ENCODE results near the gene DKK1. TPM values are rescaled to one million over a fixed set of nuclear protein-coding genes. Genes with fewer than 3 reads are reported as not detected.

Gene DKK1
- total RNA-seq, 1 experiment from 2014 or later, result 1.0 TPM

DNA sequence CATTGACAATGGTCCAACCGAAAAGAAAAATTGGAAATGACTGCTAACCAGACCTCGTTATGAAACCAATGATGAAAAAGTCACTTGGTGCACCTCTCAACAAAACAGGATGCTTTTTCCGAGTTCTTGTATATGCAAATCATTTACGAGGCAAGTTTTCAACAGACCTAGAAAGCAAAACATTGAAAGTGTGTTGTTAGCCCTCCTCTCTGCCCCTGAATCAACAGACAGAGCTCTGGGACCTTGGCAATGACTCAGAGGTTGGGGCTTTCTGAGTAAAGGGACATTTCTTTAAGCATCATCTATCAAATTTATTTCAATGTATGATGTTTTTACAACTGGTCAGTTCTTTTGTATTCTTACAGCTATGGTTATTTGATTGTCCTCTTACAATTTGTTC is 16.3 kb upstream of the DKK1 start:
- Mint-ChIP-seq H3K4me3 (no peak overlapping the region), H3K36me3 (no peaks in the 10 kb centered on the region), H3K4me1 (no peaks in the 10 kb centered on the region), H3K27me3 (ENCODE audit: low read depth) (no peaks in the 10 kb centered on the region), H3K27ac (no peak overlapping the region), H3K9me3 (peaks cover 4% of the 10 kb centered on the region; the same call in 1 of the 2 replicates)
- TF ChIP-seq, protein P1, sequence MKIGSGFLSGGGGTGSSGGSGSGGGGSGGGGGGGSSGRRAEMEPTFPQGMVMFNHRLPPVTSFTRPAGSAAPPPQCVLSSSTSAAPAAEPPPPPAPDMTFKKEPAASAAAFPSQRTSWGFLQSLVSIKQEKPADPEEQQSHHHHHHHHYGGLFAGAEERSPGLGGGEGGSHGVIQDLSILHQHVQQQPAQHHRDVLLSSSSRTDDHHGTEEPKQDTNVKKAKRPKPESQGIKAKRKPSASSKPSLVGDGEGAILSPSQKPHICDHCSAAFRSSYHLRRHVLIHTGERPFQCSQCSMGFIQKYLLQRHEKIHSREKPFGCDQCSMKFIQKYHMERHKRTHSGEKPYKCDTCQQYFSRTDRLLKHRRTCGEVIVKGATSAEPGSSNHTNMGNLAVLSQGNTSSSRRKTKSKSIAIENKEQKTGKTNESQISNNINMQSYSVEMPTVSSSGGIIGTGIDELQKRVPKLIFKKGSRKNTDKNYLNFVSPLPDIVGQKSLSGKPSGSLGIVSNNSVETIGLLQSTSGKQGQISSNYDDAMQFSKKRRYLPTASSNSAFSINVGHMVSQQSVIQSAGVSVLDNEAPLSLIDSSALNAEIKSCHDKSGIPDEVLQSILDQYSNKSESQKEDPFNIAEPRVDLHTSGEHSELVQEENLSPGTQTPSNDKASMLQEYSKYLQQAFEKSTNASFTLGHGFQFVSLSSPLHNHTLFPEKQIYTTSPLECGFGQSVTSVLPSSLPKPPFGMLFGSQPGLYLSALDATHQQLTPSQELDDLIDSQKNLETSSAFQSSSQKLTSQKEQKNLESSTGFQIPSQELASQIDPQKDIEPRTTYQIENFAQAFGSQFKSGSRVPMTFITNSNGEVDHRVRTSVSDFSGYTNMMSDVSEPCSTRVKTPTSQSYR (CRISPR knock-in tag; IDR thresholded peaks at IDR 0.05), result no peak
- TF ChIP-seq, protein P2, sequence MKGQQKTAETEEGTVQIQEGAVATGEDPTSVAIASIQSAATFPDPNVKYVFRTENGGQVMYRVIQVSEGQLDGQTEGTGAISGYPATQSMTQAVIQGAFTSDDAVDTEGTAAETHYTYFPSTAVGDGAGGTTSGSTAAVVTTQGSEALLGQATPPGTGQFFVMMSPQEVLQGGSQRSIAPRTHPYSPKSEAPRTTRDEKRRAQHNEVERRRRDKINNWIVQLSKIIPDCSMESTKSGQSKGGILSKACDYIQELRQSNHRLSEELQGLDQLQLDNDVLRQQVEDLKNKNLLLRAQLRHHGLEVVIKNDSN (CRISPR knock-in tag; IDR thresholded peaks at IDR 0.05), result no peak
- TF ChIP-seq, protein P3, sequence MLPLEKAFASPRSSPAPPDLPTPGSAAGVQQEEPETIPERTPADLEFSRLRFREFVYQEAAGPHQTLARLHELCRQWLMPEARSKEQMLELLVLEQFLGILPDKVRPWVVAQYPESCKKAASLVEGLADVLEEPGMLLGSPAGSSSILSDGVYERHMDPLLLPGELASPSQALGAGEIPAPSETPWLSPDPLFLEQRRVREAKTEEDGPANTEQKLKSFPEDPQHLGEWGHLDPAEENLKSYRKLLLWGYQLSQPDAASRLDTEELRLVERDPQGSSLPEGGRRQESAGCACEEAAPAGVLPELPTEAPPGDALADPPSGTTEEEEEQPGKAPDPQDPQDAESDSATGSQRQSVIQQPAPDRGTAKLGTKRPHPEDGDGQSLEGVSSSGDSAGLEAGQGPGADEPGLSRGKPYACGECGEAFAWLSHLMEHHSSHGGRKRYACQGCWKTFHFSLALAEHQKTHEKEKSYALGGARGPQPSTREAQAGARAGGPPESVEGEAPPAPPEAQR (CRISPR knock-in tag; IDR thresholded peaks at IDR 0.05), result no peak
- TF ChIP-seq TEAD4 (CRISPR knock-in tag; IDR thresholded peaks at IDR 0.05) (no peak), MXD4 (CRISPR knock-in tag; IDR thresholded peaks at IDR 0.05; ENCODE audit: borderline replicate concordance) (no peak), RORB (CRISPR knock-in tag; IDR thresholded peaks at IDR 0.05) (no peak), ZNF232 (CRISPR knock-in tag; IDR thresholded peaks at IDR 0.05) (no peak), ZBTB21 (CRISPR knock-in tag; IDR thresholded peaks at IDR 0.05; ENCODE audit: borderline replicate concordance) (no peak), MYBL2 (CRISPR knock-in tag; IDR thresholded peaks at IDR 0.05) (no peak), RELA (CRISPR knock-in tag; IDR thresholded peaks at IDR 0.05; ENCODE audit: borderline replicate concordance) (no peak), ZNF263 (CRISPR knock-in tag; IDR thresholded peaks at IDR 0.05; ENCODE audit: low read depth) (no peak)
- TF ChIP-seq, protein P4, sequence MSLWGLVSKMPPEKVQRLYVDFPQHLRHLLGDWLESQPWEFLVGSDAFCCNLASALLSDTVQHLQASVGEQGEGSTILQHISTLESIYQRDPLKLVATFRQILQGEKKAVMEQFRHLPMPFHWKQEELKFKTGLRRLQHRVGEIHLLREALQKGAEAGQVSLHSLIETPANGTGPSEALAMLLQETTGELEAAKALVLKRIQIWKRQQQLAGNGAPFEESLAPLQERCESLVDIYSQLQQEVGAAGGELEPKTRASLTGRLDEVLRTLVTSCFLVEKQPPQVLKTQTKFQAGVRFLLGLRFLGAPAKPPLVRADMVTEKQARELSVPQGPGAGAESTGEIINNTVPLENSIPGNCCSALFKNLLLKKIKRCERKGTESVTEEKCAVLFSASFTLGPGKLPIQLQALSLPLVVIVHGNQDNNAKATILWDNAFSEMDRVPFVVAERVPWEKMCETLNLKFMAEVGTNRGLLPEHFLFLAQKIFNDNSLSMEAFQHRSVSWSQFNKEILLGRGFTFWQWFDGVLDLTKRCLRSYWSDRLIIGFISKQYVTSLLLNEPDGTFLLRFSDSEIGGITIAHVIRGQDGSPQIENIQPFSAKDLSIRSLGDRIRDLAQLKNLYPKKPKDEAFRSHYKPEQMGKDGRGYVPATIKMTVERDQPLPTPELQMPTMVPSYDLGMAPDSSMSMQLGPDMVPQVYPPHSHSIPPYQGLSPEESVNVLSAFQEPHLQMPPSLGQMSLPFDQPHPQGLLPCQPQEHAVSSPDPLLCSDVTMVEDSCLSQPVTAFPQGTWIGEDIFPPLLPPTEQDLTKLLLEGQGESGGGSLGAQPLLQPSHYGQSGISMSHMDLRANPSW (CRISPR knock-in tag; conservative IDR thresholded peaks at IDR 0.05; ENCODE audit: low read depth), result no peak
- no peak for DNase-seq (ENCODE audit: low spot score)
- CTCF ChIA-PET, result interaction anchor here (1.1 kb wide), 1 partner anchor 10 kb away, joined by 3 read pairs; no protein-coding TSS in a partner anchor
- POLR2A ChIA-PET, result no interaction called here
- no peak for ATAC-seq

DNA sequence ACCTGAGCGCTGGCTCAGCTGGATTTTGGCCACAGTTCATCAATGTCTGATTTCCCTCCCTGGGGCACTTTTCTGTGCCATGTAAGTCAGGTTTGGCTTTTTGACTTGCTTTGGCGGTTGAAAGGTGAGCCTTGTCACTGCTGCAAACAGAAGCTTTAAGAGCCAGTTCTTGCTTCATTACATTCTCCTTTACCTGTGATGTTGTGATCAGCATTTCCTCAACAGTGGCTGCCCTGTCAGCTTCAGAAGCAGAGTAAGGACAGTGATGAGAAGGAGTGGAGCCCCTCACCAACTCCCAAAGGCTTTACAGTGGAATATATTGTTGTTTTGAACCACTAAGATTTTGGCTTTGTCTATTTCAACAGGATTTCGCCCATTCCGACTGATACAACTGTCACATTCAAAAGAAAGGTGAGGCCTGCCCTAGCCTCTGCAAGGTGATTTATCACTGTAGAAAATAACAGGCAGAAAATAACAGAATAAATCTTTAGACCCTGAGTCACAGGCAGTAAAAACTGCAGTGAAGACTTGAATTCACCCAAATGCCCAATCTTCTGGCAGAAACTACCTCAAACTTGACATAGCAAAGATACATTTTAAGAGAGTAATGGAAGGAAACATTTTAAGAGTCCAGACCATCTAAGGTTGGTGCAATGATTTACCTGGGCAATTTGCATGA is 13.3 kb upstream of the DKK1 start:
- no peaks in the 10 kb centered on the region for H3K36me3 Mint-ChIP-seq
- H3K9me3 Mint-ChIP-seq, result peaks cover 4% of the 10 kb centered on the region; the same call in 1 of the 2 replicates
- no peaks in the 10 kb centered on the region for H3K27me3 Mint-ChIP-seq (ENCODE audit: low read depth)
- H3K4me3 Mint-ChIP-seq, result no peak overlapping the region
- POLR2A ChIA-PET, result no interaction called here
- CTCF ChIA-PET, result interaction anchor here (1.0 kb wide), 1 partner anchor 13 kb away, joined by 3 read pairs; the partner anchor contains the start of gene DKK1
- ATAC-seq (no peak), DNase-seq (ENCODE audit: low spot score) (no peak)
- H3K4me1 Mint-ChIP-seq, result no peaks in the 10 kb centered on the region
- no peak overlapping the region for H3K27ac Mint-ChIP-seq
- TF ChIP-seq ESRRA (CRISPR knock-in tag; IDR thresholded peaks at IDR 0.05; ENCODE audit: borderline replicate concordance) (no peak), ELF4 (CRISPR knock-in tag; IDR thresholded peaks at IDR 0.05; ENCODE audit: low read depth) (no peak), GABPB1 (CRISPR knock-in tag; IDR thresholded peaks at IDR 0.05) (no peak), JUN (CRISPR knock-in tag; IDR thresholded peaks at IDR 0.05) (no peak), CREM (CRISPR knock-in tag; IDR thresholded peaks at IDR 0.05) (no peak), HMGA2 (CRISPR knock-in tag; IDR thresholded peaks at IDR 0.05) (no peak)
- TF ChIP-seq, protein P5, sequence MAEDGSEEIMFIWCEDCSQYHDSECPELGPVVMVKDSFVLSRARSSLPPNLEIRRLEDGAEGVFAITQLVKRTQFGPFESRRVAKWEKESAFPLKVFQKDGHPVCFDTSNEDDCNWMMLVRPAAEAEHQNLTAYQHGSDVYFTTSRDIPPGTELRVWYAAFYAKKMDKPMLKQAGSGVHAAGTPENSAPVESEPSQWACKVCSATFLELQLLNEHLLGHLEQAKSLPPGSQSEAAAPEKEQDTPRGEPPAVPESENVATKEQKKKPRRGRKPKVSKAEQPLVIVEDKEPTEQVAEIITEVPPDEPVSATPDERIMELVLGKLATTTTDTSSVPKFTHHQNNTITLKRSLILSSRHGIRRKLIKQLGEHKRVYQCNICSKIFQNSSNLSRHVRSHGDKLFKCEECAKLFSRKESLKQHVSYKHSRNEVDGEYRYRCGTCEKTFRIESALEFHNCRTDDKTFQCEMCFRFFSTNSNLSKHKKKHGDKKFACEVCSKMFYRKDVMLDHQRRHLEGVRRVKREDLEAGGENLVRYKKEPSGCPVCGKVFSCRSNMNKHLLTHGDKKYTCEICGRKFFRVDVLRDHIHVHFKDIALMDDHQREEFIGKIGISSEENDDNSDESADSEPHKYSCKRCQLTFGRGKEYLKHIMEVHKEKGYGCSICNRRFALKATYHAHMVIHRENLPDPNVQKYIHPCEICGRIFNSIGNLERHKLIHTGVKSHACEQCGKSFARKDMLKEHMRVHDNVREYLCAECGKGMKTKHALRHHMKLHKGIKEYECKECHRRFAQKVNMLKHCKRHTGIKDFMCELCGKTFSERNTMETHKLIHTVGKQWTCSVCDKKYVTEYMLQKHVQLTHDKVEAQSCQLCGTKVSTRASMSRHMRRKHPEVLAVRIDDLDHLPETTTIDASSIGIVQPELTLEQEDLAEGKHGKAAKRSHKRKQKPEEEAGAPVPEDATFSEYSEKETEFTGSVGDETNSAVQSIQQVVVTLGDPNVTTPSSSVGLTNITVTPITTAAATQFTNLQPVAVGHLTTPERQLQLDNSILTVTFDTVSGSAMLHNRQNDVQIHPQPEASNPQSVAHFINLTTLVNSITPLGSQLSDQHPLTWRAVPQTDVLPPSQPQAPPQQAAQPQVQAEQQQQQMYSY (CRISPR knock-in tag; IDR thresholded peaks at IDR 0.05), result no peak
- TF ChIP-seq, protein P6, sequence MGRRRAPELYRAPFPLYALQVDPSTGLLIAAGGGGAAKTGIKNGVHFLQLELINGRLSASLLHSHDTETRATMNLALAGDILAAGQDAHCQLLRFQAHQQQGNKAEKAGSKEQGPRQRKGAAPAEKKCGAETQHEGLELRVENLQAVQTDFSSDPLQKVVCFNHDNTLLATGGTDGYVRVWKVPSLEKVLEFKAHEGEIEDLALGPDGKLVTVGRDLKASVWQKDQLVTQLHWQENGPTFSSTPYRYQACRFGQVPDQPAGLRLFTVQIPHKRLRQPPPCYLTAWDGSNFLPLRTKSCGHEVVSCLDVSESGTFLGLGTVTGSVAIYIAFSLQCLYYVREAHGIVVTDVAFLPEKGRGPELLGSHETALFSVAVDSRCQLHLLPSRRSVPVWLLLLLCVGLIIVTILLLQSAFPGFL (CRISPR knock-in tag; IDR thresholded peaks at IDR 0.05; ENCODE audit: borderline replicate concordance), result no peak
- TF ChIP-seq, protein P7, sequence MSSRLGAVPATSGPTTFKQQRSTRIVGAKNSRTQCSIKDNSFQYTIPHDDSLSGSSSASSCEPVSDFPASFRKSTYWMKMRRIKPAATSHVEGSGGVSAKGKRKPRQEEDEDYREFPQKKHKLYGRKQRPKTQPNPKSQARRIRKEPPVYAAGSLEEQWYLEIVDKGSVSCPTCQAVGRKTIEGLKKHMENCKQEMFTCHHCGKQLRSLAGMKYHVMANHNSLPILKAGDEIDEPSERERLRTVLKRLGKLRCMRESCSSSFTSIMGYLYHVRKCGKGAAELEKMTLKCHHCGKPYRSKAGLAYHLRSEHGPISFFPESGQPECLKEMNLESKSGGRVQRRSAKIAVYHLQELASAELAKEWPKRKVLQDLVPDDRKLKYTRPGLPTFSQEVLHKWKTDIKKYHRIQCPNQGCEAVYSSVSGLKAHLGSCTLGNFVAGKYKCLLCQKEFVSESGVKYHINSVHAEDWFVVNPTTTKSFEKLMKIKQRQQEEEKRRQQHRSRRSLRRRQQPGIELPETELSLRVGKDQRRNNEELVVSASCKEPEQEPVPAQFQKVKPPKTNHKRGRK (CRISPR knock-in tag; IDR thresholded peaks at IDR 0.05; ENCODE audit: borderline replicate concordance), result no peak

Measured in WTC11 (cell line).